Lung (tissue), 12 donors: ENCODE results near the gene L3MBTL4. TPM values are rescaled to one million over a fixed set of nuclear protein-coding genes. Genes with fewer than 3 reads are reported as not detected.
"Not testable (repeated sequence)": the region's sequence is repeated elsewhere in the genome, so short reads cannot be mapped to it uniquely, and the experiment has no call there.

Source experiments
- ATAC-seq: fragments of 200-7000 bp; cut with Tn5 transposase; one replicate; pipeline ENCODE4 v1.9.1; 2020; ENCODE audit warnings: moderate number of reproducible peaks; ENCODE audit not compliant: insufficient read depth, low FRiP score
- DNase-seq, 3 donors: peaks; one replicate each; pipeline ENCODE4 v3.0.0-alpha.2; 2013 to 2017
- H3K27ac ChIP-seq, 2 donors: one replicate each; pipeline ENCODE4 v1.5.1; 2013; ENCODE audit warnings: mild to moderate bottlenecking in 2 of 2, moderate library complexity in 2 of 2, control low read depth in 1 of 2, inconsistent platforms in 1 of 2, low read depth in 1 of 2, low read length in 1 of 2
- H3K27me3 ChIP-seq, 3 donors: one replicate each; pipeline ENCODE4 v1.5.1; 2013; ENCODE audit warnings: low read length in 2 of 3; ENCODE audit not compliant: control insufficient read depth in 3 of 3, insufficient read depth in 3 of 3
- H3K36me3 ChIP-seq, 4 donors: one replicate each; pipeline ENCODE4 v1.5.1; 2013; ENCODE audit warnings: low read length in 4 of 4, mild to moderate bottlenecking in 1 of 4, moderate library complexity in 1 of 4; ENCODE audit not compliant: control insufficient read depth in 4 of 4, insufficient read depth in 4 of 4
- H3K4me1 ChIP-seq, 5 donors: one replicate each; pipeline ENCODE4 v1.5.1; 2013; ENCODE audit warnings: low read length in 5 of 5, mild to moderate bottlenecking in 2 of 5, moderate library complexity in 1 of 5; ENCODE audit not compliant: control insufficient read depth in 5 of 5, insufficient read depth in 5 of 5
- H3K4me3 ChIP-seq: one replicate; pipeline ENCODE4 v1.5.1; 2013; ENCODE audit warnings: mild to moderate bottlenecking, control low read depth, moderate library complexity
- H3K9ac ChIP-seq, 2 donors: one replicate each; pipeline ENCODE4 v1.5.1; 2013; ENCODE audit warnings: low read length in 2 of 2, control low read depth in 1 of 2; ENCODE audit not compliant: insufficient read depth in 1 of 2
- H3K9me3 ChIP-seq, 4 donors: one replicate each; pipeline ENCODE4 v1.5.1; 2013; ENCODE audit warnings: low read length in 3 of 4, mild to moderate bottlenecking in 1 of 4, moderate library complexity in 1 of 4; ENCODE audit not compliant: control insufficient read depth in 4 of 4, insufficient read depth in 3 of 4
- CTCF ChIP-seq: IDR thresholded peaks from 2 replicates; pipeline ENCODE4 v1.5.1; 2012; ENCODE audit warnings: mild to moderate bottlenecking; ENCODE audit errors: control extremely low read depth, extremely low read depth
- WGBS, 2 donors: extraction: QIAGEN DNeasy Blood & Tissue Kit; methylation state at CpG; one replicate each; pipeline ENCODE4 v1.1.7; 2013; 5-methylcytosine and 5-hydroxymethylcytosine counted together
- polyA plus RNA-seq, 2 donors: library from polyadenylated mRNA; stranded (reverse); fragments of 200-250 nt; gene quantifications; one replicate each; pipeline ENCODE4 v1.2.1, GENCODE V29; 2013
- total RNA-seq, 2 donors: library from RNA; depleted of rRNA in 1 of 2; stranded (reverse); fragments of >200 nt in 1 of 2; gene quantifications; one replicate each; pipeline ENCODE4 v1.2.1, GENCODE V29; 2014 to 2021
- donor health status: control.
- donor health status: control.
- donor health status: Bipolar disorder and iron deficiency.
- donor health status: healthy.
- donor health status: DM: yes; HTN: yes; CAD: no.

L3MBTL4 gene
- total and polyA plus RNA-seq, 4 donors = 2.8 to 16.8 (median 9.9) TPM

GRCh38 chr18:6396847-6397246, 17.9 kb downstream of the L3MBTL4 start:
- 67 to 78% methylated on average over 5 of the region's 5 CpGs for WGBS, 2 donors

GRCh38 chr18:6396276-6396675, 18.4 kb downstream of the L3MBTL4 start:
- DNase-seq (no peak), ATAC-seq (no peak)
- peaks cover 2 to 5% (median 3%) of the 10 kb centered on the region in 4 donors for H3K9me3 ChIP-seq
- peaks cover 0 to 7% (median 0%) of the 10 kb centered on the region in 5 donors for H3K4me1 ChIP-seq
- no peak overlapping the region for H3K27ac ChIP-seq
- H3K4me3 ChIP-seq = no peak overlapping the region
- H3K9ac ChIP-seq = no peak overlapping the region
- no peak for TF ChIP-seq CTCF
- 92% methylated on average over 2 of the region's 2 CpGs for WGBS, 2 donors
- no peaks in the 10 kb centered on the region for H3K36me3 ChIP-seq
- no peaks in the 10 kb centered on the region for H3K27me3 ChIP-seq

More at GRCh38 chr18:6396847-6397246, 17.9 kb downstream of the L3MBTL4 start:
- Histone ChIP-seq H3K27ac (no peak overlapping the region), H3K27me3 (no peaks in the 10 kb centered on the region), H3K36me3 (no peaks in the 10 kb centered on the region), H3K9ac (no peak overlapping the region), H3K4me1 (peaks cover 0 to 7% (median 0%) of the 10 kb centered on the region in 5 donors), H3K4me3 (no peak overlapping the region), H3K9me3 (peaks cover 0 to 5% (median 0%) of the 10 kb centered on the region in 4 donors)
- DNase-seq (peak in 2 of 3 donors; percentile 27 to 61), ATAC-seq (no peak)
- no peak for TF ChIP-seq CTCF

GRCh38 chr18:6389005-6389404, 25.7 kb downstream of the L3MBTL4 start:
- Histone ChIP-seq H3K27ac (no peak overlapping the region), H3K9ac (no peak overlapping the region), H3K4me3 (no peak overlapping the region), H3K27me3 (no peaks in the 10 kb centered on the region), H3K36me3 (no peaks in the 10 kb centered on the region), H3K4me1 (no peaks in the 10 kb centered on the region), H3K9me3 (peaks cover 2 to 10% (median 8%) of the 10 kb centered on the region in 4 donors)
- no peak for DNase-seq
- TF ChIP-seq CTCF = no peak
- WGBS, 2 donors = 78 to 83% methylated on average over 2 of the region's 2 CpGs
- ATAC-seq = no peak

GRCh38 chr18:6382963-6383362, 31.7 kb downstream of the L3MBTL4 start:
- Histone ChIP-seq H3K9me3 (peaks cover 0 to 3% (median 0%) of the 10 kb centered on the region in 4 donors), H3K27me3 (no peaks in the 10 kb centered on the region), H3K9ac (no peak overlapping the region), H3K36me3 (no peaks in the 10 kb centered on the region), H3K4me3 (no peak overlapping the region), H3K4me1 (peaks cover 0 to 6% (median 0%) of the 10 kb centered on the region in 5 donors), H3K27ac (no peak overlapping the region)
- no peak for ATAC-seq
- TF ChIP-seq CTCF = no peak
- 56 to 65% methylated on average over 7 of the region's 7 CpGs for WGBS, 2 donors
- peak in 2 of 3 donors; percentile 59 to 63 for DNase-seq

- not testable (repeated sequence) for H3K36me3 ChIP-seq, H3K27me3 ChIP-seq, DNase-seq, H3K27ac ChIP-seq, H3K9me3 ChIP-seq, ATAC-seq, H3K9ac ChIP-seq, H3K4me3 ChIP-seq, H3K4me1 ChIP-seq
- WGBS, 2 donors = 85 to 93% methylated on average over 2 of the region's 2 CpGs
Observed at GRCh38 chr18:6377473-6377872, 37.2 kb downstream of the L3MBTL4 start.
